Spleen (tissue), 7 donors: ENCODE data around the gene ADAMTSL1.

Experiments used
- POLR2A ChIP-seq, 3 donors: fragments of 450-650 bp; IDR thresholded peaks; one replicate each; pipeline ENCODE4 v1.5.1; 2017; ENCODE audit warnings: antibody characterized with exemption in 3 of 3, mild to moderate bottlenecking in 1 of 3
- TF ChIP-seq, protein P1 (sequence below), 11 experiments: fragments of 200-600 bp in 7 of 11; fragments of 450-650 bp in 4 of 11; sonication (generic) in 4 of 11; IDR thresholded peaks in 8 of 11; conservative IDR thresholded peaks in 3 of 11; 1 replicate in 7 of 11; 2 replicates in 4 of 11; pipeline versions ENCODE4 v1.4.0 to v1.8.0; 2016 to 2021; ENCODE audit warnings: antibody characterized with exemption in 11 of 11, inconsistent platforms in 4 of 11, mild to moderate bottlenecking in 1 of 11
- donor health status: DM: no; HTN: no; CAD: no; lungs with moderate emphysema.
- donor health status: DM: no; HTN: no; CAD: no.
- donor health status: DM: no; HTN: no; CAD: no.

DNA sequence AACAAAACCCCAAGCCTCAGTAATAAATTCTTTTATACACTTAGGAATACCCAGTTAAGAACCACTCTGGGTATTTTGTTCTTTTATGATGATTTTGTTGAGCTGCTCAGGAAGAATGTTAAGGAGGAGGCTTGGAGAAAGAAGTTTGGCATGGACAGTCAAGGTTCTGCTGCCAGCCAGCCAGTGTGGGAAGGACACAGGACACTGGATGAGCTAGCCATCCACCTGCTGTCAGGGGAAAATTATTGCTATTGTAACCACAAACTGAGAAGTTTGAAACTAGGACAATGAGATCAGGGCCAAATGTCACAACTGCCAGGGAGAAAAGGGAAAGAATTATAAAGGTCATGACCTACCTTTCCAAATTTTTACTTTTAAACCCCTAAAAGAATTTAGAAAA lies 25.9 kb upstream of the ADAMTSL1 start:
- TF ChIP-seq, protein P1, sequence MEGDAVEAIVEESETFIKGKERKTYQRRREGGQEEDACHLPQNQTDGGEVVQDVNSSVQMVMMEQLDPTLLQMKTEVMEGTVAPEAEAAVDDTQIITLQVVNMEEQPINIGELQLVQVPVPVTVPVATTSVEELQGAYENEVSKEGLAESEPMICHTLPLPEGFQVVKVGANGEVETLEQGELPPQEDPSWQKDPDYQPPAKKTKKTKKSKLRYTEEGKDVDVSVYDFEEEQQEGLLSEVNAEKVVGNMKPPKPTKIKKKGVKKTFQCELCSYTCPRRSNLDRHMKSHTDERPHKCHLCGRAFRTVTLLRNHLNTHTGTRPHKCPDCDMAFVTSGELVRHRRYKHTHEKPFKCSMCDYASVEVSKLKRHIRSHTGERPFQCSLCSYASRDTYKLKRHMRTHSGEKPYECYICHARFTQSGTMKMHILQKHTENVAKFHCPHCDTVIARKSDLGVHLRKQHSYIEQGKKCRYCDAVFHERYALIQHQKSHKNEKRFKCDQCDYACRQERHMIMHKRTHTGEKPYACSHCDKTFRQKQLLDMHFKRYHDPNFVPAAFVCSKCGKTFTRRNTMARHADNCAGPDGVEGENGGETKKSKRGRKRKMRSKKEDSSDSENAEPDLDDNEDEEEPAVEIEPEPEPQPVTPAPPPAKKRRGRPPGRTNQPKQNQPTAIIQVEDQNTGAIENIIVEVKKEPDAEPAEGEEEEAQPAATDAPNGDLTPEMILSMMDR (IDR thresholded peaks at IDR 0.05 in 8 of 11, conservative IDR thresholded peaks at IDR 0.05 in 3 of 11) = no peak
- no peak for TF ChIP-seq POLR2A (IDR thresholded peaks at IDR 0.05)
